Middle frontal gyrus (tissue), 1 donor: ENCODE measurements around the gene KCTD2.

Experiments
- DNase-seq: peaks from one replicate; pipeline ENCODE4 v3.0.0-alpha.2; 2015; ENCODE audit warnings: low spot score; ENCODE audit errors: extremely low spot score

Gene KCTD2

DNA sequence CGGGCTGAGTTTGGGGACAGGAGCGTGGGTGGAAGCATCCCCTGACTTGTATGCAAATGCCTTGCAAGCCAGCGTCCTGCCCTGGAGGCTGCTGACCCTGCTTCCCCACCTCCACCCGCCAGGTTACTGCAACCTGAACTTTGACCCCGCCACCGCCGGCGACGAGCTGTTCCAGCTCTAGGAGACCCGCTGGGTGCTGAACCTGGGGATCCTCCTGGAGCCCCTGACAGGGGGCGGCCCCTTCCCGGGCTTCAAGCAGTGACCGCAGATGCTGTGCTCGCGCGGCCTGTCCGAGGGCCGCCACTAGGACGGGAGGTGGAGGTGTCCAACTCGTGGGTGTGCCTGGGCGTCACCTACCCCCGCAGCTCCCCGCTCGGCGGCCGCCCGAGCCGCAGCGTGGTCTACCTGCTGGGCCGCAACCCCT is 30.1 kb downstream of the KCTD2 start:
- DNase-seq, result no peak

GRCh38 chr17:75077496-75078283 is 30.7 kb downstream of the KCTD2 start:
- peak; percentile 5 for DNase-seq

- DNase-seq, result no peak
Measured at GRCh38 chr17:75078284-75079022, 31.4 kb downstream of the KCTD2 start.

DNA sequence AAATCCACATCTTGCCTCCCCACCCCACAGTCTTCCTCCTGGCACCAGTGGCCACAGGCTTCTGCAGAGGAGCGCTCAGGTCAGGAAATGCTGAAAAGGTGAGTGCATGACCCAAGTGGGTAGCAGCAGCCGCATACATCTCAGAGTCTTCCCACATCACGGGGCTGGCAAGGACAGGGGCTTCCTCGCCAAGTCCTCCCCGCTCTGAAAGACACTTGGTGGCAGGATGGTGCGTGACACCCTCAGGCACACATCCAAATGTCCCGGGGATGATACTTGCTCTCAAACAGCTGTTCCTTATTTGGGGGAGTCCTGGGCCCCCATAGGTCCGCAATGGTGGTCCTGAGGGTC is 32.0 kb downstream of the KCTD2 start:
- DNase-seq, result no peak

DNA sequence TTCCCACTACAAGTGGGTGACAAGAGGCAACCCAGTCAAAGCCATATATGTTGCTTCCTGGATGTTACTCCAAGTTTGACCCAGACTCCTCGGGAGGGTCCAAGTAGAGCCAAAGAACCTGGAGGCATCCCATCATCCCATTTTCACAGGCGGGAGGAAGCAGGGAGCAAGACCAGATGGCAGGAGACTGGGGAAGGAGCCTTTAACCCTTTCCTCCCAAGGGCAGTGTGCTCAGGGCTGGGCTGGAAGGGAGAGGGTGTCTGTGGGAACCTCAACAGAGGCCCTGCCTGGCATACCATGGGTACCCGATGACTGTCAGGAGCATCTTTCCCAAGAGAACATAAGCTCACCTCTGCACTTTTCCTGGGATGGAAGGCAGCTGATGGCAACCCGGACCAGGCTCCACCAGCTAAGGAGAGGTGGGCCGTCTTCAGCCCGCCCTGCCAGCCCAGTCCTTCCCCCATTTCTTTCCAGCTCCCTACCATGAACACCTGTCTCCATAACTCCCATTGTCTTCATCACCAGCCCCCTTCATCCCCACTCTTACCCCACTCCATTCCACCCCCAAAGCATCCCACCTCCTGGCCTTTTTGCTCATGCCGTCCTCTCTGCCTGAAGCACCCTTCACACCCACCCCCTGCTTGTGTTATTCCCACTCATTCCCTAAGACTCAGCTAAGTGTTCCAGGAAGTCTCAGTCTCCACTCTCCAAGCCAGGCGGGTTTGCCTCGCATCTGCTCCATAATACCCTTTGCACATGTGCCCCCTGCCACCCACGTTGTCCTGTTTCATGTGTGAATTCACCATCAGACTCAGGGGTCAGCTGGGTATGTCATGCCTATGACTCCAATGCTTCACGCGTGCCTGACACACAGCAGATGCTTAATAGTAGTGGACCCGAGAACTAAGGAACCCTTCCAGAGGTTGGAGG is 34.9 kb downstream of the KCTD2 start:
- DNase-seq, result no peak

DNA sequence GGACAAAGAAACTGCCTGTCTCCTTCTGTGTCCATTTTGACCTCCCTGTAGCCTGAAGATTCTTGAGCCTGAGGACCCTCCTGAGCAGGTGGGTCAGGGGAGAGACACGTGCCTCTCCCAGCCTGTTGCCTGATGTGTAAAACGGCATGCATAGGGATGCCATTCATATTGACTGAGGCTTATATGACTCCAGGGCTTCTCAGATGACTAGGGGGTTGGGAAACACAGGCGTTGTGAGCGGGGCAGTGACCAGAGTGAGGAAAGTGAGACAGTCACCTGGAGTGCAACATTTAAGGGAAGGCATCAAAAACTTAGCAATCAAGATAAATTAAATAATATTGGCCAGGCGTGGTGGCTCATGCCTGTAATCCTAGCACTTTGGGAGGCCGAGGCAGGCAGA is 35.7 kb downstream of the KCTD2 start:
- DNase-seq, result no peak

- no peak for DNase-seq
Measured at GRCh38 chr17:75084039-75084660, 37.1 kb downstream of the KCTD2 start.

- DNase-seq, result no peak
Measured at GRCh38 chr17:75086496-75087181, 39.6 kb downstream of the KCTD2 start.

- DNase-seq, result no peak
Measured at GRCh38 chr17:75087182-75087557, 40.1 kb downstream of the KCTD2 start.

DNA sequence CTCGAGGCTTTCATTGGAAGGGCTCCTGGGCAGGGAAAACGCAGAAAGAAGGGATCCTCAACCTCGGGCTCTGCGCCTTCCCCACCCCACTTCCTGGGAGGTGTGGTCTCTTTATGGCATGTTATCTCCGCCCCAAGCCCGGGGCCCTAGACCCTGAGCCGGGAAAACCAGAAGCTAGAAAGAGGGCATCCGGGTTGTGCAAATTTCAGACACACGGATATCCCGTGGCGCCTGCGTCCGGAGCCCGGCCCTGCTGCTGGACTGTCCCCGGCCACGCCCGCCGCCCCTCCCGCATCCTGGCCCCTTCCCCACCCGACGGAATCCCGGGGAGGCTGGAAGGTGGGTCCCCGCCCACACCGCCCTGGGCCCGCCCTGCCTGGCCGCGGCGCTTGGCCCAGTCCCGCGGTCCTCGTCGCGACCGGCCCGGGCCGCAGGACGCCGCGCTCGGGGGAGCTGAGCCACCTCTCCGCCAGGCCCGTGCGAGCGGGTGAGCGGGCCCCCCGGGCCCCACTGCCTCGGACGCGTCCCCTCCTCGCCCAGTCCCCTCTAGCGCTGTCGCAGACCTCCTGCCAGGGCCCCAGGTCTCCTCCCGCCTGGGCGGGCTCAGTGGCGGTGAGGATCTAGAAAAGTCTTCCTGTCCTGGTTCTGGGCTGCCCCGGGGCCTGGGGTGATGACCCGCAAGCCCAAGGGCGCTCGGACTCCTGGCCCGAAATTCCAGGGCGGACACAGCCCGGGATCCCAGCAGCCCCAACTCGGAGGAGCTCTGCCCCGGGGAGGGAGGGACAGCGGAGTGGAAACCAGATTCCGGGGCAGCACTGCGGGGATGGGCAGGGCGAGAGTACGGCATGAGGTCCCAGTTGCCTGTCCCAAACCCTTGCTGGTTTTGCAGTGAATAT is 40.8 kb downstream of the KCTD2 start, which contains the start of gene SLC16A5:
TSS of gene SLC16A5 (plus strand) at position 397 of the 896 bp plus-strand sequence. CDS start 5,683 bp downstream, outside the sequence.
- no peak for DNase-seq

DNA sequence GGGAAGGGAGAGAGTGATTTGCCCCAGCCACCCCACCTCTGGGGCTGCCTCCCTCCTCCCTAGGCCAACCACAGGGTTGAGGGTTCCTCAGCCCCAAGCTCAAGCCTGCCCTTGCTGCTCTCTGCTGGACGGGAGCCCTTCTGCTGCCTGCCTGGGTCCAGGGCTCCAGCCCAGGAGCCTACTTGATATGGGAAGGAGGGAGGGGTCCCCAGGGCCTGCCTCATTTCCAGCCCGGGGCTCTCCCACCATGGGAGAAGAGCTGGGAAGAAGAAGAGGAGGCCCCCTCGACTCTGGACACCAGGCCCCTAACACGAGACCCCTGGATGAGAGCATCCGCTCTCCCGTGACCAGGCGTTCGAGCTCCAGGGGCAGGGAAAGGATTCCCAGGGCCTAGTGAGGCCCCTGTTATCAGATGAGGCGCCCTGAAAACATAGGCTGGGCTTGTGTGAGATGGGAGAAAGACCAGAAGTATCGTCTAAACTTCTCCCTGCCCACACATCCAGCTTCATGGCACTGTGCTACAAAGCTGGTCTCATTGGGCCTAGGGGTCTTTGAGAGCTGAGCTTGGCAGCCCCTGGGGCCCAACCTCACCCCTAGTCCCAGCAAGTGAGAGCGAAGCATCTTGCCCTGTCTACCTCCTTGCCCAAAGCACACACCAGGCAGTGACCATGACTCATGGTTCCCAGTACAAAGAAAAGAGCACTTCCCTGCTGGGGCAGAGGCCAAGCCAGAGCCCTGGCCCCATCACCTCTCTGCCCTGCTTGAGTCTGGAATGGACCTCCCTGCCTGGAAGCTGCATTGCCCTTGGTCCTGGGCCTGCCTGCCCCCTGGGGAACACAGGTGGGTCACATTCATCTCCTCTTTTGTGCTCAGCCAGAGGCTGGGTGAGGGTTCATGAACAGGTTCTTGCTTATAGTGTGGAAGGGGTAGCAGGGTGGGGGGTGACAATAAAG is 41.7 kb downstream of the KCTD2 start:
- no peak for DNase-seq

DNA sequence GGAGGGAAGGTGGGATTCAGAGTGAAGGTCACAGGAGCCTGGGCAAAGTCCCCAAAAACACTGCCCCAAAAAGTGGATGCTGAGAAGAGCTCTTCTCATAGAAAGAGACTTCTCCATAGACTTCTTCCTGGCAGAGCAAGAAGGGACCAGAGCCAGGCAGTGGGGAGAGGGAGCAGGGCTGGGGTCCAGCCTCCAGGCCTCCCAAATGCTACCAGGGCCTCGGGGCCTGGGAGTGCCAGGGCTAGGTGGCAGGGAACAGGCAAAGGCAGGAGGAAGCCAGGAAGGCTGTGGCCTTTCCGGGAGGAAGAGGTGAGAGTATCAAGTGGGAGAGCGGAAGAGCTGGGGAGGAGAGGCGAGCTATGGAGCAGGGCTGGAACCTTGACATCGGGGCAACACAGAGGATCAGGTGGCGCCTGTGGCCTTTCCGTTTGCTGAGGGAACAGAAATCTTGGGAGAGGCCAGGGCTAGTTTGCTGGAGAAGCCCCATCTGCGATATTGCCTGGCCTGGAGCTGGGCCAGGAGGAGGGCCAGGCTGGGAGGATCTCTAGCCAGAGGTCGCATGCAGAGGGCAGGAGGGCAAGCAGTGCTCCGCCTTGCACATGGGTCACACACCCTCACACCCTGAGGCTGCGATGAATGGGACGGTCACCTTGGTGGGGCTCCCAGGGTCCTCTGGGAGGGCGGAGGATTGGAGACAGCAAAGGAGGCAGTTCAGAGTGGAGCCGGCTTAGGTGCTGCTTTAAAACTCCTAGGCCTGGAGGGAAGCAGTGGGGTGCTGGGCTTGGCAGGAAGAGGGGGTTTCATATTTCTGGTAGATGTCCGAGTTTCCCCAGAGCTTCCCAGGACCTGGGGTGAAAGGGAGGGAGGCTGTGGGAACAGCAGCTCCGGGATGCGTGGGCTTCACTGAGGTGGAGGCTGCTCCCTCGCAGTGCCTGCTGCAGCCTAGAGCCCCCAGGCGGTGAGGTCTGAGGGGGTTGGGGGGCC is 44.1 kb downstream of the KCTD2 start:
- DNase-seq, result no peak

- DNase-seq, result no peak
Measured at GRCh38 chr17:75091855-75092327, 44.9 kb downstream of the KCTD2 start.

DNA sequence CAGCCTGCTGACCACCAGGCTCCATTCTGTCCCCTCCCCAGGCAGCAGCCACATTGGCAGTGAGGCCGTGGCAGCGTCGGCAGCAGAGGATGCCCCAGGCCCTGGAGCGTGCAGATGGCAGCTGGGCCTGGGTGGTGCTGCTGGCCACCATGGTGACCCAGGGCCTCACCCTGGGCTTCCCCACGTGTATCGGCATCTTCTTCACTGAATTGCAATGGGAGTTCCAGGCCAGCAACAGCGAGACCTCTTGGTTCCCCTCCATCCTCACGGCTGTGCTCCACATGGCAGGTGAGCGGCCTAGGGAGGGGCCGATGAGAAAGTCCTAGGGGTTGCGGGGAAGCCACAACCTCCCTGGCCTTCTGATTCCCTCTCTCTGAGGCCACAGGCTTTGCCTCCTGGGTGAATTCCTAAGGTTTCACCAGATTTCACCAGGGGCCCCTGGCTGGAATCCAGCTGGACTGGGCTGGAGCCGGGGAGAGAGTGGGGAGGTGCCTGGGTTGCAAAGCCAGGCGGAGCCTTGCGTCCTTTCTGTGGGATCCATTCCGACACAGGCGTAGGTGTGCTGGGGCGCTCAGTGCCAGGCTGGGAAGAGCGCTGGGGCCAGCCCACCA is 46.6 kb downstream of the KCTD2 start:
- no peak for DNase-seq

DNA sequence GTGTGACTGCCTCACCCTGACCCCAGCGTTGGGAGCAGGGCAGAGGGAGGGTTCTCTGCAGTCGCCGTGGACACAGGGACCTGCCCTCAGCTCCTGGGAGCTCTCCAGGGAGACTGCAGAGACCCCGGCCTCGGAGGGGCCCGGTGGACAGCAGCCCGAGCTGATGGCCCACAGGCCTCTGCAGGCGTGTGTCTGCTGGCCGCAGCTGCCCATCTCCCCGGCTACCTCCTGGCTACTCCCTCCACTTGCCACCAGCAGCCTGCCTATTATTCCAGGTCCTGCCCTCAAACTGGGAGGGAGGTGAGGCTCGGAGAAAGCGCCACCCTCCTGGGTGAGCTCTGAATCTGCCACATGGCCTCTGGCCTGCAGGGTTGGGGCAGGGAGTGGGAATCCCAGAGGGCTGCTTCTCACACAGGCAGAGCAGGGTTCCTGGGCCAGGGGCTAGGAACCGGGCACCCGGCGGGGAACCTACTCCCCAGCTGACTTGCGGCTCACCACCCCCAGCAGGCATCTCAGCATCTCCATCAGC is 47.9 kb downstream of the KCTD2 start:
- DNase-seq, result no peak

DNA sequence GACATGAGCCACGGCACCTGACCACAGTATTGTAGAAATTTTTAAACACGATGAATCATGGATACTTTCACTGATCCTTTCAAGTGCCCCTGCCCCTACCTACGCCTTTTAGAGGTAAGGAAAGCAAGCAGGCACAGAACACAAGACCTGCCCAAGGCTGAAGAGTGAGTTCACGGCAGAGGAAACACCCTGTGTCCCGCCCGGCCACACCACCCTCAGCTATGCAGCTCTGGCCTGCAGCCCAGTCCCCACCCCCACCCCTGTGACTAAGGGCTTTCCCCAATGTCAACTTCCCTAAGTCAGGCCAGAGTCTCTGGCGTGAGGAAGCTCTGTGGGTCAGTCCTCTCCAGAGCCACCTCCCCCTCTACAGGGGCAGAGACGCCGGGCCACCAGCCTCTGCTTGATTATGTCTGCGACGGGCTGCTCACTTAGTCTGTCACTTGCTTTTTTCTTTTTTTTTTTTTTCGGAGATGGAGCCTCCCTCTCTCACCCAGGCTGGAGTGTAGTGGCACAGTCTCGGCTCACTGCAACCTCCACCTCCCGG is 49.1 kb downstream of the KCTD2 start:
- DNase-seq, result no peak
